Dedifferentiated amniotic fluid mesenchymal stem cell (primary cell): ENCODE measurements around the gene HSDL1.
"Not testable (repeated sequence)": the region's sequence is repeated elsewhere in the genome, so short reads cannot be mapped to it uniquely, and the experiment has no call there.

ENCODE experiments used
- DNase-seq: peaks from one replicate; pipeline ENCODE4 v3.0.0-alpha.2; 2016; ENCODE audit errors: extremely low spot score

Gene HSDL1

DNA sequence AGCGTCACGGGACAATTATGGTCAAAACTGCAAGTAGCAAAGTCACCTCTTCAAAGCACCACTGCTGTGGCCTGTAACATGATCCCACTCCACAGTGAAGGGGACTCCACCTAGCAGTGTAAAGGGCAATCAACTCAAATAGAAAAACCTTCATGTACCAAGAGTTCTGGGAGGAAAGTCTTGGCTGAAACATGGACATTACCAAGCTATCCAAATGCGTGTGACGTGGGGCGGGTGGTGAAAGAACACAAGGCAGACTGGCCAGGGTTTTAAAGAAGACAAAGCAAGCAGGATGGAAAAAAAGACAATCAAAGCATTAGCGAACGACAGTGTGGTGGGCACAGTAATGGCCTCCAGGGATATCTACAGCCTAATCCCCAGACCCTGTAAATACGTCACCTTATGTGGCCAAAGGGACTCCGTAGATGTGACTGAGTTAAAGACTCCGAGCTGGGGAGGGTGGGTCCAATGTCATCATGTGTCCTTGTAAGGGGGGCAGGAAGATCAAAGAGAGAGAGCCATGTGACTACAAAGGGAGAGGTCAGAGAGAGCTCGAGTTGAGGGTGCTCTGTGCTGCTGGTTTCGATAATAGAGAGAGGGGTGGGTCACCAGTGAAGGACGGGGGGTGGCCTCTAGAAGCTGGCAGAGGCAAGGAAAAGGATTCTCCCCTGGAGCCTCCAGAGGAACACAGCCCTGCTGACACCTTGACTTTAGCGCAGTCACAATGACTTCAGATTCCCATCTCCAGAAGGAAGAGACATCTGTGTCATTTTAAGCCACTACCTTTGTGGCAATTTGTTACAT lies 6.0 kb downstream of the HSDL1 start:
- peak; percentile 20 for DNase-seq

GRCh38 chr16:84138500-84138823 lies 6.5 kb downstream of the HSDL1 start:
- no peak for DNase-seq

DNA sequence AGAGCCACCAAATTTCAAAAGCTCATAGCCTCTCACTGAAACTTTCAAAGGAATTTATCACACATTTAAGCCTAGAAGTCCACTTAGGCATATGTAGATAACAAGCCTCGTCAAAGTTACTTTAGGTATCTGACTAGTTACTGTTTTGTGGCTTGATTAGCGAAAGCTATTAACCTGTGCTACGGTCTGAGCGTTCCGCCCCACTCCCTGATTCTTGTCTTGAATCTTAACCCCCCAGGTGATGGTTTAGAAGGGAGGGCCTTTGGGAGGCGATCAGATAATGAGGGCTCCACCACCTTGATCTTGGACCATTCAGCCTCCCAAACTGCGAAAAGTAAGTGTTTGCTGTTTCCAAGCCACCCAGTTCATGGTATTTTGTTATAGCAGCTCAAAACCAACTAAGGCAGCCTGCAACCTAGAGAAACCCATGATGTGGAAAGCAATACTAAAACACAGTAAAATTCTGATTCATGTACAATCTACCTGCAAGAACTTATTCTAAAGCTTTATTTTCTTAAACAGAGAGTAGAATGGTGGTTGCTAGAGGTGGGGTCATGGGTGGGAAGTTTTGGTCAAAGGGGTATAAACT lies 7.1 kb downstream of the HSDL1 start:
- DNase-seq: no peak

DNA sequence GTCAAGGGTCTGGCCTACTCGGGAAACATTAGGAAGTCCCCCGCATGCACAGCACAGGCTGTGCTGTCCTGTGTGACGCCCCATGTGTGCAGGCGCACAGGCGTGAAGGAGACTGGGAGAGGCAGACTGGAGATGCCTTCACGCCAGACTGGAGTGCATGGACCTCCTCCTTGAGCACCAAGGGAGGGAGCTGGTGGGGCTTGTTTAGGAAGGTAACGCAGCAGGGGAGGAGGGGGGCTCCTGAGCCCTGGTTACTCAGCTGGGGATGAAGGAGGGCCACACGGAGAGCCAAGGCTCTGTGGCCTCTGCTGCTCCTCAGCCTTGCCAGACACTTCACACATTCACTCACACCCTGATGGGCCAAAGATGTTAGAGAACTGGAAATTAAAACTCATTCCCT lies 7.7 kb downstream of the HSDL1 start:
- DNase-seq: no peak

DNA sequence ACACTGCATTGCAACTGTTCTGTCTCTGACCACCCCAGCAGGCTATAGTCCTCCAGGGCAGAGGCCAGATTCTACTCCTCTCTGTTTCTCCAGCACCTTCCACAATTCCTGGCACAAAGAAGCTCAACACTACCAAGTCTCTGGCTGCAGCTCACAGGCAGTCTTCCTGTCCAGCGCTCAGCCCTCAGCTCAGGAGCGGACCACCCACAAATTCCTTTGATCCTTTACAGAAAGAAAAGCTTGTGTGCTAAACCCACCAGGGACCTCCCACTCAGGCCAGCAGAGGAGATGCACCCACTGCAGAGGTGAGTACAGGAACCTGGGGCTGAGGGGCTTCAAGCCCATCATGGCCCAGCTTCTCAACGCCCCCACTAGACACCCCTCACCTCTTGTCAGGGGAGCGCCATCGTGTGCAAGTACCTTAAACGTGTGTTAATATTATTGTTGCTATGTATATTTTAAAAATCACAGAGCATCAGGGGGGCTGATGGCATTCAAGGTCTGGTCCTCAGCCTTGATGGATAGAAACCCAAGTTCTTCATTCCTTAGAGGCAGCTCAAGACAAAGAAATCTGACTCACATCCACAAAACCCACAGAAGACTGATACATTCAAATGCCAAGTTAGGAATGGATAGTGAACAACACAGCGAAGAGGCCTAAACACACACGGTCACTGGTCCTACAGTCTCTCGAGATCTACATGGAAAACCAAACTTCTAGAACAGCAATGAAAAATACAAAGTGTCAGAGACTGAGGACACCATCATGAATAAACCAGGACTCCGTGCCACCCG lies 8.4 kb downstream of the HSDL1 start:
- no peak for DNase-seq

- DNase-seq: no peak
Observed at GRCh38 chr16:84132527-84133285, 12.3 kb downstream of the HSDL1 start.

- no peak for DNase-seq
Observed at GRCh38 chr16:84131117-84131516, 13.9 kb downstream of the HSDL1 start.

DNA sequence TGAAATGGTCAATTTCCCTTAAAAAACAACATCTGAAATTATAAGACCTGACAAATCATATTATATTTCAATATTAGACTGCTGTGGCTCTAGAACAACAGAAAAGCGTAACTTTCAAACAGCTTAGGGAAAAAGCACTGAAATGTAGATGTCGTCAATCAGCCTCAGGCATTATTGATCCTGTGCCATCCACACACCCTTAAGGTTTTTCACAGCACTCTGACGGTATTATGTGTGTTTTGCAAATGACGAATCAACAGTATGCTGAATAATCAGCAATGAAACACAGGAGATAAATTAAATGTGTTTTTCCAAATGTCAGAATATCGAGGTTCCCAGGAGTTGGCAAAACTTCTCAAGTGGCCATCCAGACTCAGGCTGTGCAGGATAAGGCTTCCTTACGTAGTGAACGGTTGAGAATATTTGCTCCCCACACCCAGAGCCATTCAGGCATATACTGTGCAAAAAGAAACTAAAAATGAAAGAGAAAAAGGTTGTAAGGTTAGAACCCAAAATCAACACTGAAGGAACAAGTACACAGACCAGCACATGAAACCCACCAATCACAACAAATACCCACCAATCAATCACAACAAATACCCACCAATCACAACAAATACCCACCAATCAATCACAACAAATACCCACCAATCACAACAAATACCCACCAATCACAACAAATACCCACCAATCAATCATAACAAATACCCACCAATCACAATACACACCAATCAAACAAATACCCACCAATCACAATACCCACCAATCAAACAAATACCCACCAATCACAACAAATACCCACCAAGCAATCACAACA lies 20.5 kb downstream of the HSDL1 start:
- DNase-seq: no peak

DNA sequence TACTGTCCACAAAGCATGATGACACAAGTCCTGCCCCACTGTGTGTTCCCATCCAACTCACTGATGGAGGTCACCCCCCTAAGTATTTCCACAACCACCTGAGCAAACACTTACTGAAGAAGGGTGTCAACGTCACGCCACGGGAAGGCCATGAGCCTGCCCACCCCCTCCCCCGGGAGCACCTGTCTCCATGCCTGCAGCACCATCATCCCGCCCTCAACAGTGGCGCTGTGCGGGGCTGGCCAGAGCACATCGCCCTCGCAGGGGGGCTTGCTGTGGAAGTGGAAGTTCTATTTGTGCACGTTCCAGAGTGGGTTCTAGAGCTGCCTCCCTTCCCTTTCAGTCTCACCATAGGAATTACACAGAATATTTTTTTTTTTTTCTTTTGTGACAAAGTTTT lies 24.0 kb downstream of the HSDL1 start:
- no peak for DNase-seq

- no peak for DNase-seq
Observed at GRCh38 chr16:84120023-84120422, 25.0 kb downstream of the HSDL1 start.

DNA sequence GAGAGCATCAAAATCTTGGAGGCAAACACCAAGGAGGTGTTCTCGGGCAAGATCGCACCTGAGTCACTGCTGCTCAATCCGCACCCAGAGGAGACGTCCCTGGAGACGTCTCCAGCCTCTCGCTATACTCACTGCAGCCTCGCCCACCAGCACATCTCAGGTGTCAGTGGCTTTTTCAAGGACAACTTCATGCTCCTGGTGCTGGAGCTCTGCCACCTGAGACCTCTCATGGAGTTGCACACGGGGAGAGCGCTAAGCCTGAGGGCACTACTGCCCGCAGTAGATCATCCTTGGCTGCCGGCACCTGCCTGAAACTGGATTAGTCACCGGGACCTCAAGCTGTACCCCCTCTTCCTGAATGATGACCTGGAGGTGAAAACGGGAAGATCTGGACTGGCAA lies 25.6 kb downstream of the HSDL1 start:
- DNase-seq: no peak

- DNase-seq: not testable (repeated sequence)
Observed at GRCh38 chr16:84118315-84118714, 26.7 kb downstream of the HSDL1 start.

DNA sequence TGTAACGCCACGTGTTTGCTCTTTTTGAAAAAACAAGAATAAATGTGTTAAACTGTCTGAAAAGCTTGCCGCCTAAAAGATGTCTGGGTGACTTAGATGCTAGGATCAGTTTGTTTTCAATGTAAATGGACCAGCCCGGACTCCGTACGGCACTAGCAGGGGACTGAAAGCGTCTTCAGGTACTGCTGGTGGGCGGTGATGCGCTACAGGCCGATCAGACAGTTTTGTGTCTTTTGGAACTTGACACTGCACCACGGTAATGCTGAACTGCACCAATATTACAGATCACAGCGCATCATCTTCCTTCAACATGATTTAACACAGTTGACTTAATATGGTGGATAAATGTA lies 27.5 kb downstream of the HSDL1 start:
- no peak for DNase-seq

DNA sequence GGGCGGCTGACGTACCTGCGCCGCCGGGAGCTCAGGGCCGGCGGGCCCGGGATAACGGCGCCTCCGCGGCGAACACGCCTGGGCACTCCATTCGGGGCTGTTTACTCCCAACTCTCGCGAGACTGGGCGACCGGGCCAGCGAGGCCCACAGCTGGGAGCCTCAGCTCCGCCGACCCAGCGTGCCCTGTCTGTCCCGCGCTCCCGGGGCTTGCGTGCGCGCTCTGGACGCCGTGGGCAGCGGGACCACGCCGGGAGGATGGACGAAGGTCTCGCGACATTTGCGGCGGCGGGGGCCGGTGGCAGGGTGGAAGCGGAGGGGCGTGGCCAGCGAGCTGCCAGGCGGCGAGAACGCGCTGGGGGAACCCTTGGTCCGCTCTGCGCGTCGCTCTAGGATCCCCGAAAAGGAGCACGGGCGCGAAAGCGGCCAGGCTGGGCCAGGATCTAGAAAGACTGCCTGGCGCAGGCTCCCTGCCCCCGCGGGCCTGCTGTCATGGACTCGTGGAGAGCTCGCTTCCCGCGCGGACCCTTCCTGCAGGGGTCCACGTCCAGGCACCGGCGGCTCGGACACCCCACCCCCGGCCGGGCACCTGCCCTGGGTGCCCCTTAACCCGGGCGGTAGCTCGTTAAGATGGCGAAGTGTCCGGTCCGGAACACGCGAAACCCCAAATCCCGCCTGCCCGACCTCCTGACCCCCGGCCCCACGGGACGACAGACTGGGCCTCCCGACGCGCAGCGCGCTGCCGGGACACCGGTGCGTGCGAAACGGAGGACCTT lies 28.1 kb downstream of the HSDL1 start, which contains the start of gene MBTPS1:
Gene MBTPS1, minus strand, starts transcription at position 223 of the 774 bp plus-strand sequence. CDS start 15,159 bp downstream, outside the sequence.
- peak; percentile 97 for DNase-seq

- DNase-seq: peak; percentile 16
Observed at GRCh38 chr16:84115919-84116719, 28.9 kb downstream of the HSDL1 start.

DNA sequence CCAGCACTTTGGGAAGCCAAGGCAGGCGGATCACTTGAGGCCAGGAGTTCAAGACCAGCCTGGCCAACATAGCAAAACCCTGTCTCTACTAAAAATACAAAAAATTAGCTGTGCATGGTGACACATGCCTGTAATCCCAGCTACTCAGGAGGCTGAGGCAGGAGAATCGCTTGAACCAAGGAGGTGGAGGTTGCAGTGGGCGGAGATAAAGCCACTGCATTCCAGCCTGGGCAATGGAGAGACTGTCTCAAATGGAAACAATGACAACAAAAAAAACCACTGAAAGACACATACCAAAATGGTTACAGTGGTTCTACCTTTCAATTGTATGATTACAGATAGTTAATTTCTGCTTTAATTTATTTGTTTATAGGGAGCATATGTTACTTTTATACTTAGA lies 33.0 kb downstream of the HSDL1 start:
- DNase-seq: not testable (repeated sequence)

GRCh38 chr16:84111525-84111924 lies 33.5 kb downstream of the HSDL1 start:
- DNase-seq: no peak

GRCh38 chr16:84110527-84110926 lies 34.5 kb downstream of the HSDL1 start:
- no peak for DNase-seq

DNA sequence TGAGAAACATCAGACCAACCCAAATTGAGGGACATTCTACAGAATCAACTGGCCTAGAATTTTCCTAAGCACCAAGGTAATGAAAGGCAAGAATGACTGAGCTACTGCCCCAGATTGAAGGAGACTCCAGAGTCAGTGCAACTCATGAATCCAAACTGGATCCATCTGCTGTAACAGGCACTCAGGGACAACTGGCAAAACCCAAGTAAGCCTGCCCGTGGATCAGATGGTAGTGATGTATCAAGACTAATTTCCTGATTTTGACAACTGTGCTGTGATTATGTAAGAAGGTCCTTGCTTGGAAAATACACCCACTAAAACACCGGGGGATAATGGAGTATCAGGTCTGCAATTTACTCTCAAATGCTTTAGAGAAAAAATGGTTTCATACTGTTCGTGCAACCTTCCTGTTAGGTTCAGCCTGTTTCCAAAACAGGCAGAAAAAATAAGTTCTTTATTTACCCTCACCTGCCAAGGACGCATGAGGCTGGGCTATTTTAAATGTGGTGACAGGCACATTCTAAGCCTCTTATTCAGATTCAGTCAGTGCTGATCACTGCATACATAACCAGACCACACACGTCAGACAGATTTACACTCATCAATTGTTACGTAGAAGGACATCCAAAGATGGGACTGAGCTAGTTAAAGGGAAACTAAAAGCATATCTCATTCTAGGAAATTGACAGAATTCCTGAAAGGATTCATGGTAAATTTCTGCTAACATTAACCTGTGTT lies 35.2 kb downstream of the HSDL1 start:
- no peak for DNase-seq
